Measurements from ENCODE around the gene ACAN.

GRCh38 chr15:88776646-88777045 is 26.6 kb upstream of the ACAN start:
- TF ChIP-seq EZH2 (IDR thresholded peaks at IDR 0.05) (no peak), POLR2AphosphoS5 (IDR thresholded peaks at IDR 0.05; ENCODE audit: borderline replicate concordance, low read depth, low read length) (no peak)

Data from SK-N-MC (cell line).